Stimulated activated CD4-positive, alpha-beta T cell treated with anti-CD3 and anti-CD28 coated beads, Interleukin-12 subunit alpha, Interleukin-12 subunit beta, amount 100 ng/mL, for 24 hours (primary cell): ENCODE results near the gene CDC45.

Experiments used
- DNase-seq, 2 experiments: peaks; one replicate each; pipeline ENCODE4 v3.0.0-alpha.2; 2020; ENCODE audit warnings: low read depth in 2 of 2

CDC45 gene

GRCh38 chr22:19469421-19469820 is 10.3 kb upstream of the CDC45 start:
- DNase-seq = no peak

- DNase-seq = no peak
Measured at GRCh38 chr22:19470010-19470409, 9.7 kb upstream of the CDC45 start.

GRCh38 chr22:19471572-19471971 is 8.1 kb upstream of the CDC45 start:
- no peak for DNase-seq

- DNase-seq = no peak
Measured at GRCh38 chr22:19472233-19472632, 7.5 kb upstream of the CDC45 start.

GRCh38 chr22:19473578-19473977 is 6.1 kb upstream of the CDC45 start:
- no peak for DNase-seq

GRCh38 chr22:19476023-19476422 is 3.7 kb upstream of the CDC45 start:
- DNase-seq = no peak

GRCh38 chr22:19477321-19478044 is 2.2 kb upstream of the CDC45 start:
- no peak for DNase-seq

GRCh38 chr22:19478045-19478900 is 1.4 kb upstream of the CDC45 start:
- DNase-seq = no peak

GRCh38 chr22:19478901-19479354 is 792 bp upstream of the CDC45 start, which contains the start of gene UFD1:
UFD1 (minus strand) TSS chr22:19479193; CDS start chr22:19479085, 108 bp downstream.
- peak; percentile 63 to 73 for DNase-seq

GRCh38 chr22:19480173-19480568 is 451 bp downstream of the CDC45 start:
- DNase-seq = no peak

- DNase-seq = no peak
Measured at GRCh38 chr22:19480789-19481188, 1.1 kb downstream of the CDC45 start.

- no peak for DNase-seq
Measured at GRCh38 chr22:19482297-19482696, 2.6 kb downstream of the CDC45 start.

GRCh38 chr22:19483481-19484244 is 3.9 kb downstream of the CDC45 start:
- no peak for DNase-seq

GRCh38 chr22:19488285-19488684 is 8.6 kb downstream of the CDC45 start:
- DNase-seq = no peak

GRCh38 chr22:19488884-19489843 is 9.4 kb downstream of the CDC45 start:
- DNase-seq = no peak

- no peak for DNase-seq
Measured at GRCh38 chr22:19490628-19491230, 11.0 kb downstream of the CDC45 start.

- no peak for DNase-seq
Measured at GRCh38 chr22:19492504-19493174, 12.9 kb downstream of the CDC45 start.

GRCh38 chr22:19494001-19494560 is 14.4 kb downstream of the CDC45 start:
- DNase-seq = no peak

GRCh38 chr22:19494676-19495173 is 15.0 kb downstream of the CDC45 start:
- DNase-seq = no peak
